Cortex of kidney (tissue), 1 donor: Measurements from ENCODE around the gene C21orf58.

Source experiments
- DNase-seq: peaks from one replicate; lab custom pipeline; 2025; lab: John Stamatoyannopoulos, UW

Gene C21orf58

DNA sequence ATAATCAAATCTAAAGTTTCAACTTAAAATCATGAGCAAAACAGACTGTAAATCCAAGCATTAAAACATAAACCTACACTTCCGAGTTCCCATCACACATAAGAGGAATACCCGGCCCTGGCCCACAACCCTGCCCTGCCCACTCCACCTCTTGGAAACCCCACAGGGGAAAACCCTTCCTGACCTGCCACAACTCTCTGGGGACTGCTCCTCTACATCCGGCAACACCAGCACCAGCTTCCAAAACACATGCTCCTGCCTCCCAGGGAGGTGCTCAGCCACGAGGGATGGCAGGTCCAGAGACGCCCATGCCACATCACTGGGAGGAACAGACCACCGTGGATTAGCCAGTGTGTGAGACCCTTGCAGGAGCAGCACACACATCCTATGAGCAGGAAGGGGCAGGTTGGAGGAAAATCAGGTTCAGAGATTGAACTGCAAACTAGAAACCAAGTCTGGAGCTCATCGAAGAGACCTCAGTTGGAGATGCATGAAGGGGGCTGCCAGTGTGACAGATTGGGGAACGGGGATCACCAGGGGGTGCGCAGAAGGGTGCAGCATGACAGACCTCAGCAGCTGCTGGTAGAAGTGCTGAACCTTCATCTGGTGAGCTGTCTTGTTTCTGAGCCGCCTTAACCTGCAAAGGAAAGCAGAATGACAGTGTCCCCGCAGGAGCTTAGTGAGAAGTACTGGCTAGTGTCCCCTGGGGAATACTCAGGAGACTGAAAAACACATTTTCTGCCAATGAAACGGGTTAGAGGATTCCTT is 69.3 kb downstream of the C21orf58 start:
- no peak for DNase-seq

DNA sequence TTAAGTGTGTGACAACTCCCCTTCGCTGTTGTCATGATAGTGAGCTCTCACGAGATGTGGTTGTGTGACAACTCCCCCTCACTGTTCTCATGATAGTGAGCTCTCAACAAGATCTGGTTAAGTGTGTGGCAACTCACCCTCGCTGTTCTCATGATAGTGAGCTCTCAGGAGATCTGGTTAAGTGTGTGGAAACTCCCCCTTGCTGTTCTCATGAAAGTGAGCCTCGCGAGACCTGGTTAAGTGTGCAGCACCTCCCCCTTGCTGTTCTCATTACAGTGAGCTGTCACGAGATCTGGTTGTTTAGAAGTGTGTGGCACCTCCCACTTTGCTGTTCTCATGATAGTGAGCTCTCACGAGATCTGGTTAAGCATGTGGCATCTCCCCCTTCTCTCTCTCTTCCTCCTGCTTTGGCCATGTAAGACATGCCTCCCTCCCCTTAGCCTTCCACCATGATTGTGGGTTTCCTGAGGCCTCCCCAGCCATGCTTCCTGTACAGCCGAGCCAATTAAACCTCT is 70.0 kb downstream of the C21orf58 start:
- no peak for DNase-seq

DNA sequence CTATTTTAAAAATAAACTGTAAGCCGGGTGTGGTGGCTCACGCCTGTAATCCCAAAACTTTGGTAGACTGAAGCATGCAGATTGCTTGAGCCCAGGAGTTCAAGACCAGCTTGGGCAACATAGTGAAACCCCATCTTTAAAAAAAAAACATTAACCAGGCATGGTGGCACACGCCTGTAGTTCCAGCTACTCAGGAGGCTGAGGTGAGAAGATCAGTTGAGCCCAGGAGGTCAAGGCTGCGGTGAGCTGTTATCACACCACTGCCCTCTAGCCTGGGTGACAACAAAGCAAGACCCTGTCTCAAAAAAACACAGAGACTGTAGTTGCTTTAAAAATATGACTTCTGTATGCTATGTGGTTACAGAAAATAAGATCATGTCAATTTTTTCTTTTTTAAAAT is 70.8 kb downstream of the C21orf58 start:
- DNase-seq, result no peak
